Mesendoderm (in vitro differentiated cells): ENCODE results near the gene CCT8.

Source experiments
- DNase-seq: peaks from one replicate; pipeline ENCODE4 v3.0.0; 2013
- H2AK5ac ChIP-seq: 2 replicates; pipeline ENCODE4 v1.6.1; 2013; ENCODE audit warnings: low read length, inconsistent platforms
- H2BK120ac ChIP-seq: 2 replicates; pipeline ENCODE4 v1.6.1; 2013; ENCODE audit warnings: low read depth, mild to moderate bottlenecking, low read length, moderate library complexity, mixed read lengths
- H2BK15ac ChIP-seq: replicated peaks from 2 replicates; pipeline ENCODE4 v1.6.1; 2013; ENCODE audit warnings: low read depth, mild to moderate bottlenecking, moderate library complexity
- H2BK5ac ChIP-seq: 2 replicates; pipeline ENCODE4 v1.6.1; 2013; ENCODE audit warnings: low read length, inconsistent platforms
- H3K18ac ChIP-seq: 2 replicates; pipeline ENCODE4 v1.6.1; 2013; ENCODE audit warnings: mild to moderate bottlenecking, low read length, mixed read lengths
- H3K23ac ChIP-seq: one replicate; pipeline ENCODE4 v1.6.1; 2013; ENCODE audit warnings: low read length
- H3K27ac ChIP-seq: 2 replicates; pipeline ENCODE4 v1.5.1; 2013; ENCODE audit warnings: low read depth, mild to moderate bottlenecking, inconsistent platforms, low read length, moderate library complexity
- H3K27me3 ChIP-seq: 2 replicates; pipeline ENCODE4 v1.6.1; 2013; ENCODE audit warnings: low read length, control low read depth, mild to moderate bottlenecking, inconsistent platforms; ENCODE audit not compliant: insufficient read depth, poor library complexity
- H3K36me3 ChIP-seq: 2 replicates; pipeline ENCODE4 v1.6.1; 2013; ENCODE audit warnings: low read length, inconsistent platforms; ENCODE audit not compliant: control insufficient read depth, insufficient read depth
- H3K4ac ChIP-seq: one replicate; pipeline ENCODE4 v1.6.1; 2013; ENCODE audit warnings: low read depth, mild to moderate bottlenecking, low read length, moderate library complexity
- H3K4me1 ChIP-seq: 2 replicates; pipeline ENCODE4 v1.6.1; 2013; ENCODE audit warnings: low read depth, low read length, inconsistent platforms; ENCODE audit not compliant: control insufficient read depth
- H3K4me2 ChIP-seq: 2 replicates; pipeline ENCODE4 v1.6.1; 2013; ENCODE audit warnings: low read length
- H3K4me3 ChIP-seq: 2 replicates; pipeline ENCODE4 v1.5.1; 2013; ENCODE audit warnings: mild to moderate bottlenecking, low read length
- H3K56ac ChIP-seq: one replicate; pipeline ENCODE4 v1.6.1; 2013; ENCODE audit warnings: low read length
- H3K79me1 ChIP-seq: 2 replicates; pipeline ENCODE4 v1.6.1; 2013; ENCODE audit warnings: low read length, inconsistent platforms
- H3K79me2 ChIP-seq: 2 replicates; pipeline ENCODE4 v1.6.1; 2013; ENCODE audit warnings: mild to moderate bottlenecking, low read length; ENCODE audit not compliant: control insufficient read depth, insufficient read depth
- H3K9ac ChIP-seq: 2 replicates; pipeline ENCODE4 v1.6.1; 2013; ENCODE audit warnings: low read length, inconsistent platforms
- H4K5ac ChIP-seq: one replicate; pipeline ENCODE4 v1.6.1; 2013; ENCODE audit warnings: low read length
- H4K8ac ChIP-seq: one replicate; pipeline ENCODE4 v1.6.1; 2013; ENCODE audit warnings: low read depth, mild to moderate bottlenecking, control low read depth, low read length, moderate library complexity
- WGBS: extraction: QIAGEN DNeasy Blood & Tissue Kit; methylation state at CpG from one replicate; pipeline ENCODE4 v1.1.7; 2013; ENCODE audit warnings: low lambda C conversion rate, missing lambda C conversion rate; ENCODE audit not compliant: insufficient coverage; ENCODE audit errors: extremely low coverage; 5-methylcytosine and 5-hydroxymethylcytosine counted together

The CCT8 gene

GRCh38 chr21:29105218-29105617 lies 31.8 kb upstream of the CCT8 start:
- Histone ChIP-seq H2BK15ac (no peak overlapping the region), H3K27me3 (no peaks in the 10 kb centered on the region), H3K23ac (no peak overlapping the region), H3K9ac (no peak overlapping the region), H2BK120ac (no peak overlapping the region), H3K4me1 (no peaks in the 10 kb centered on the region), H3K79me1 (no peaks in the 10 kb centered on the region), H3K36me3 (no peaks in the 10 kb centered on the region), H3K4me2 (no peak overlapping the region), H3K56ac (no peak overlapping the region), H3K27ac (no peak overlapping the region), H2AK5ac (no peak overlapping the region), H3K4ac (no peak overlapping the region), H4K5ac (no peak overlapping the region), H3K4me3 (no peak overlapping the region), H3K18ac (no peak overlapping the region), H4K8ac (no peak overlapping the region), H3K79me2 (no peaks in the 10 kb centered on the region), H2BK5ac (no peak overlapping the region)
- DNase-seq = peak; percentile 52
- WGBS = no CpG with 5 or more reads among the region's 3 CpGs

GRCh38 chr21:29104239-29104708 lies 30.8 kb upstream of the CCT8 start:
- Histone ChIP-seq H3K79me1 (no peaks in the 10 kb centered on the region), H4K5ac (no peak overlapping the region), H2AK5ac (no peak overlapping the region), H3K27ac (no peak overlapping the region), H2BK5ac (no peak overlapping the region), H3K79me2 (no peaks in the 10 kb centered on the region), H3K4me2 (no peak overlapping the region), H3K56ac (no peak overlapping the region), H3K9ac (no peak overlapping the region), H4K8ac (no peak overlapping the region), H3K36me3 (no peaks in the 10 kb centered on the region), H3K4me1 (no peaks in the 10 kb centered on the region), H2BK120ac (no peak overlapping the region), H3K4ac (no peak overlapping the region), H2BK15ac (no peak overlapping the region), H3K23ac (no peak overlapping the region), H3K27me3 (no peaks in the 10 kb centered on the region), H3K18ac (no peak overlapping the region), H3K4me3 (no peak overlapping the region)
- no CpG with 5 or more reads among the region's 7 CpGs for WGBS
- DNase-seq = no peak

GRCh38 chr21:29102791-29103257 lies 29.4 kb upstream of the CCT8 start:
- Histone ChIP-seq H4K5ac (no peak overlapping the region), H3K4me1 (no peaks in the 10 kb centered on the region), H2AK5ac (no peak overlapping the region), H2BK5ac (no peak overlapping the region), H3K4ac (no peak overlapping the region), H4K8ac (no peak overlapping the region), H3K27me3 (no peaks in the 10 kb centered on the region), H3K4me3 (no peak overlapping the region), H2BK15ac (no peak overlapping the region), H3K27ac (no peak overlapping the region), H3K79me2 (no peaks in the 10 kb centered on the region), H3K23ac (no peak overlapping the region), H3K79me1 (no peaks in the 10 kb centered on the region), H3K36me3 (no peaks in the 10 kb centered on the region), H3K4me2 (no peak overlapping the region), H3K9ac (no peak overlapping the region), H3K18ac (no peak overlapping the region), H2BK120ac (no peak overlapping the region), H3K56ac (no peak overlapping the region)
- WGBS = no CpG with 5 or more reads among the region's 2 CpGs
- DNase-seq = no peak

- no CpG with 5 or more reads among the region's 2 CpGs for WGBS
- no peak overlapping the region for H2BK120ac ChIP-seq
Measured at GRCh38 chr21:29098156-29098555, 24.7 kb upstream of the CCT8 start.

GRCh38 chr21:29096218-29097015 lies 23.0 kb upstream of the CCT8 start:
- Histone ChIP-seq H3K23ac (no peak overlapping the region), H3K4ac (no peak overlapping the region), H3K27me3 (no peaks in the 10 kb centered on the region), H2BK120ac (no peak overlapping the region), H3K4me1 (no peaks in the 10 kb centered on the region), H2BK15ac (no peak overlapping the region), H2BK5ac (no peak overlapping the region), H3K4me3 (no peak overlapping the region), H3K27ac (no peak overlapping the region), H3K79me2 (no peaks in the 10 kb centered on the region), H3K4me2 (no peak overlapping the region), H3K9ac (no peak overlapping the region), H4K8ac (no peak overlapping the region), H3K36me3 (no peaks in the 10 kb centered on the region), H3K56ac (no peak overlapping the region), H4K5ac (no peak overlapping the region), H2AK5ac (no peak overlapping the region), H3K18ac (no peak overlapping the region), H3K79me1 (no peaks in the 10 kb centered on the region)
- no CpG with 5 or more reads among the region's 8 CpGs for WGBS
- DNase-seq = no peak

More at GRCh38 chr21:29098156-29098555, 24.7 kb upstream of the CCT8 start:
- H2AK5ac ChIP-seq = no peak overlapping the region
- no peak overlapping the region for H3K4me3 ChIP-seq
- no peak overlapping the region for H3K9ac ChIP-seq
- no peak for DNase-seq
- no peaks in the 10 kb centered on the region for H3K36me3 ChIP-seq
- H3K27ac ChIP-seq = no peak overlapping the region
- H3K56ac ChIP-seq = no peak overlapping the region
- H4K5ac ChIP-seq = no peak overlapping the region
- no peak overlapping the region for H3K23ac ChIP-seq
- H3K4me2 ChIP-seq = no peak overlapping the region
- no peaks in the 10 kb centered on the region for H3K79me2 ChIP-seq
- H3K4me1 ChIP-seq = no peaks in the 10 kb centered on the region
- H4K8ac ChIP-seq = no peak overlapping the region
- no peak overlapping the region for H3K4ac ChIP-seq
- no peaks in the 10 kb centered on the region for H3K79me1 ChIP-seq
- no peak overlapping the region for H2BK15ac ChIP-seq
- H3K27me3 ChIP-seq = no peaks in the 10 kb centered on the region
- no peak overlapping the region for H2BK5ac ChIP-seq
- no peak overlapping the region for H3K18ac ChIP-seq
